Daoy (cell line): ENCODE data around the gene KPNA5. TPM values are rescaled to one million over a fixed set of nuclear protein-coding genes. Genes with fewer than 3 reads are reported as not detected.

Experiments used
- total RNA-seq: library from RNA; depleted of rRNA; stranded (reverse); fragments of >200 nt; shearing (Covaris generic); gene quantifications from 2 replicates; pipeline ENCODE4 v1.2.3, GENCODE V29; 2014; rRNA removed

KPNA5 gene
- total RNA-seq, 1 experiment from 2014 or later = 10.5 TPM

Other genes with a start within 250 kb of the KPNA5 start
- 6.0 and 11.7 TPM in 2 replicates for gene CALHM6, start 219.8 kb upstream of the KPNA5 start, total RNA-seq
- 2.7 and 3.2 TPM in 2 replicates for gene CALHM5, start 169.6 kb upstream of the KPNA5 start, total RNA-seq
- gene TRAPPC3L, start 135.5 kb upstream of the KPNA5 start, total RNA-seq = not detected in 2 replicates
- gene CALHM4, start 127.5 kb upstream of the KPNA5 start, total RNA-seq = not detected in 2 replicates
- 39.0 and 51.6 TPM in 2 replicates for gene RWDD1, start 109.7 kb upstream of the KPNA5 start, total RNA-seq
- under 0.01 TPM in 1 of 2 replicates, not detected in the other for gene RSPH4A, start 64.7 kb upstream of the KPNA5 start, total RNA-seq
- 16.7 and 21.0 TPM in 2 replicates for gene ZUP1, start 12.4 kb upstream of the KPNA5 start, total RNA-seq
- 0.29 and 3.0 TPM in 2 replicates for gene FAM162B, start 84.5 kb downstream of the KPNA5 start, total RNA-seq
- not detected in 2 replicates for gene GPRC6A, start 147.9 kb downstream of the KPNA5 start, total RNA-seq
- gene RFX6, start 196.0 kb downstream of the KPNA5 start, total RNA-seq = not detected in 2 replicates